ENCODE data around the gene RPL7A.
A peak's percentile ranks its signal among the peaks of the same experiment; 100 is the strongest.
"Not testable (repeated sequence)": the region's sequence is repeated elsewhere in the genome, so short reads cannot be mapped to it uniquely, and the experiment has no call there.

RPL7A gene

DNA sequence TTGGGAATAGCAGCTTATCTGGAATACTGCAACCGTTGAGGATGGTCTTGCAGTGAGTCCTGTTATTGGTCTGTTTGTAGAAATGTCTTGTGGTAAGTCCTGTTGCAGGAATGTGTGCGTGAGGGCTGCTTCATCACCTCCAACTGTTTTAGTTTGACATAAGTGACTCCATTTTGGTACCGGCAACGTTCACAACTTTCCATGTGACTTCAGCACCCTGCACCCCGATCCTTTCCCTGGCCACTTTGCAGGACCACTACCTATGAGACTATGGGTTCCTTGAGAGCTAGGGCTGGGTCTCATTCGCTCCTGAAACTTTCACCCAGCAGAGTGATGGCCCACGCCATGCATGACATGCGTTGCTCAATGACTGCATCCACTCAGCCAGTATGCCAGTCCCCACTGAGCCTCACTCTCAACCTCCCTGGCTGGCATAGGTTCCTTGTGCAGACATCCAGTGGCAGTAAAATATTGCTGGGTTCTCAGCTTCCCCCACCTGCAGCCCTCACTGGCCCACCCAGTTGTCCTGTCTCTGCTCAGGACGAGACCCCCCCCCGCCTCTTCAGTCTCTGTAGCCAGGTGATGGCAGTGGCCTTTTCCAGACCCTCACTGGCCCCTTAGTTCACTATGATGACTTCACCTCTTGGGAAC, 20.1 kb upstream of the RPL7A start:
- DNase-seq (ENCODE audit: low spot score): no peak

DNA sequence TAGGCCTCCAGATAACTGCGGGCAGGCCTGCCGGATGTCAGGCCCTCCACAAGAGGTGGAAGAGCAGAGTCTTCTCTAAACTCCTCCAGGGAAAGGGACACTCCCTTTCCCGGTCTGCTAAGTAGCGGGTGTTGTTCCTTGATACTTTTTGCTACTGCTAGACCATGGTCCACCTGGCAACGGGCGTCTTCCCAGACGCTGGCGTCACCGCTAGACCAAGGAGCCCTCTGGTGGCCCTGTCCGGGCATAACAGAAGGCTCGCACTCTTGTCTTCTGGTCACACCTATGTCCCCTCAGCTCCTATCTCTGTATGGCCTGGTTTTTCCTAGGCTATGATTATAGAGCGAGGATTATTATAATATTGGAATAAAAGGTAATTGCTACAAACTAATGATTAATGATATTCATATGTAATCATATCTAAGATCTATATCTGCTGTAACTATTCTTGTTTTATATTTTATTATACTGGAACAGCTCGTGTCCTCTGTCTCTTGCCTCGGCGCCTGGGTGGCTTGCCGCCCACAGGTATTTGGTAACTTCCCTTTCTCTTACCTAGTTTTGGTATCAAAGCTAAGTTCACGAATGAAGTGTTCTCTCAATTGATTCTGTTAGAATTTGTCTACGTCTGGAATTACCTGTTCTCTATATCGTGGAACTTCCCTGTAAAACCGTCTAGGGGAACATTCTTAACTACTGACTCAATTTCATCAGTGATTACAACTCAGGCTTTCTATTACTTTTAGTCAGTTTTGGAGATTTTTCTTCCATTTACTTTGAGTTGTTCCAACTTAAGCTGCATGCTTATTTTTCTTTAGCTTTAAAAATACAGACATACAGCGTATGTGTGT, 18.5 kb upstream of the RPL7A start:
- peak; percentile 48 for DNase-seq (ENCODE audit: low spot score)

DNA sequence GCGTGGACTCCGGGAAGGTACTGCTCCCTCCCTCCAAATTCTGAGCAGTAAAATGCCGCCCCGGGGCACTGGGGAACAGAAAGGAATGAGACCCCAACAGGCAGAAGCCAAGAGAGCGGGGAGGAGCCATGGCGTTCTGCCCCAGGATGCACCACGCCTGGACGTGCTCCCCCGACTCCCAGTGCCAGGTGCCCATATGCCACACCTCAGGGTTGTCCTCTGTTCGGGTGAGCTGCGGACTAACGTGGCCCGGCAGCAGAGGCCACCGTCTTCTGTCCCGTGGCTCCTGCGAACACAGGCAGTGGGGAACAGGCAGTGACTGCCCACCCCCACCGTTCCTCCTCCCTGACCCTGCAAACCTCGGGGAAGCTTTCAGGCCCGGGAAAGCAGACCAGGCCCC, 16.8 kb upstream of the RPL7A start:
- DNase-seq (ENCODE audit: low spot score): no peak

- DNase-seq (ENCODE audit: low spot score): no peak
Measured at GRCh38 chr9:133331641-133332380, 16.2 kb upstream of the RPL7A start.

- DNase-seq (ENCODE audit: low spot score): no peak
Measured at GRCh38 chr9:133332381-133332730, 15.7 kb upstream of the RPL7A start.

DNA sequence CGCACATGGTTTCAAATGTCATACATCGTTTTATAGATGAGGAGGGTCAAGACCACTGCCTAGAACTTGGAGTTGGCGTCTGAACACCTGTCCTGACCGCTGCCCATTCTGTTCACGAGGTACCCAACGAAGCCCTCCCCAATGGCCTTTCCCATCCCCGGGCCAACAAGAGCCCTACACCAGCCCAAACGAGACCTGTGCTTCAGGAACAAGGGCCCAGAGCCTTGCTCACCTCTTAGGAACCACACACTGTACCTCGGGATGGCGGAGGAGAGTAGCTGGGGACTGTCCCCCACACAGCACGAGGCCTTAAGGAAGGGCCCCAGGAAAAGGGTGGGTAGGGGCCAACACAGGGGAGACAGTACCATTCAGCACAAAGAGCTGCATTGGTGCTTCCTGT, 15.0 kb upstream of the RPL7A start:
- no peak for DNase-seq (ENCODE audit: low spot score)

GRCh38 chr9:133333566-133333965, 14.5 kb upstream of the RPL7A start:
- no peak for DNase-seq (ENCODE audit: low spot score)

DNA sequence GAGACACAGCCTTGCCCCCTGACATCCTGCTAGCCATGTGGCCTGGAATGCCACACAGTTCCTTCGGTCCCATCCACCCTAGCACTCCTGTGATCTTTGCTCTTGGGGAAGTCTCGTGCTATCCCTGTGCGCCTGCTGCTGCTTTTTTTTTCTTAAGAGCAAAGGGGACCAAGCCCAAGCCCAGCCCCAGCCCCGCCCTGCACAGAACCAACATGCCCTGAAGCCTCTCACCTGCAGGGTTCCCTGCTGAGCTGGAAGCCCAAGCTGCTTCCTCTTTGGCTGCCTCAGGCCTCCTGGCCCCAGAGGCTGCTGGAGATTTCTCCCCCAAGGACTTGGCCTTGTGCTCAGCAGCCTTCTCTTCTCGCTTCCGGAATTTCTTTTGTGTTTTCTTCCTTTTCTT, 13.9 kb upstream of the RPL7A start:
- no peak for DNase-seq (ENCODE audit: low spot score)

GRCh38 chr9:133334888-133335287, 13.1 kb upstream of the RPL7A start:
- DNase-seq (ENCODE audit: low spot score): not testable (repeated sequence)

- peak; percentile 89 for DNase-seq (ENCODE audit: low spot score)
Measured at GRCh38 chr9:133335924-133336811, 11.8 kb upstream of the RPL7A start, which contains the start of gene SURF6. SURF6 (minus strand) TSS chr9:133336188; CDS start chr9:133336132, 56 bp downstream.

- no peak for DNase-seq (ENCODE audit: low spot score)
Measured at GRCh38 chr9:133339641-133340040, 8.4 kb upstream of the RPL7A start.

DNA sequence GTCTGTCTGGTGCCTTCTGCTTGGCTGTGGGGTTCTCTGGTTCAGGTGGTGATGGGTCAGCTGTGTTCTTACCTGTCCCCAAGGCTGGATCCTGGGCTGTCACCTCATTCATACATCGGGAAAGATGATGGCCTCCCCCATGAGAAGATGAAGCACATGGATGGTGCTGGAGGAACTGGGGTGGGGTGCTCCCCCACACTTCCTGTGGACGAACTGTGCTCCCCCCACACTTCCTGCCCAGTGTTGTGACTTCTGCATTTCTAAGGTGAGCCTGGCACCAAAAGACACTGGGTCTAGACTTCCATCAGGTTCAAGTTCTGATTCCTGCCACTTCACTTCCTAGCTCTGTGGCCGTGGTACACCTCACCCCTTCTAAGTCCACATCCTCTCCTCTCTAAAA, 7.8 kb upstream of the RPL7A start:
- DNase-seq (ENCODE audit: low spot score): no peak

GRCh38 chr9:133340916-133341315, 7.1 kb upstream of the RPL7A start:
- DNase-seq (ENCODE audit: low spot score): no peak

GRCh38 chr9:133341369-133342068, 6.5 kb upstream of the RPL7A start:
- no peak for DNase-seq (ENCODE audit: low spot score)

GRCh38 chr9:133342069-133342406, 6.0 kb upstream of the RPL7A start:
- DNase-seq (ENCODE audit: low spot score): no peak

GRCh38 chr9:133342570-133342969, 5.4 kb upstream of the RPL7A start:
- DNase-seq (ENCODE audit: low spot score): no peak

GRCh38 chr9:133344071-133344470, 3.9 kb upstream of the RPL7A start:
- DNase-seq (ENCODE audit: low spot score): no peak

DNA sequence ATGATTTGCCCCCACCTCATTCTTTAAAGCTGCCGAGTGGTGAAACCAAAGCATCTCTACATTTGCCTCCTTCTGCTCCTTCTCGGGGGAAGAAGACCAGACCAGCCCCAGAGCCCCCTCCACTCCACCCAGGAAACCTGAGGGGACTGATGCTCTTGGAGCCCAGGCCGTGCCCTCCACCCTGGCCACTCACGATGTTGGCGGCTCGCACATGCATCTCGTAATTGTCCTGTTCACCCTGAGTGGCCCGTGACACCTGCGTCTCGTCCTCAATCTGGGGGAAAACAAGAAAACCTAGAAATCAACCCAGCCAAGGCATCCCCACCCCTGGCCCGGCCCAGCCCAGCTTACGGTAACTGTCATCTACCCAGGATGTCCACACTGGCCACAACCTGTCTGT, 3.0 kb upstream of the RPL7A start:
- DNase-seq (ENCODE audit: low spot score): no peak

DNA sequence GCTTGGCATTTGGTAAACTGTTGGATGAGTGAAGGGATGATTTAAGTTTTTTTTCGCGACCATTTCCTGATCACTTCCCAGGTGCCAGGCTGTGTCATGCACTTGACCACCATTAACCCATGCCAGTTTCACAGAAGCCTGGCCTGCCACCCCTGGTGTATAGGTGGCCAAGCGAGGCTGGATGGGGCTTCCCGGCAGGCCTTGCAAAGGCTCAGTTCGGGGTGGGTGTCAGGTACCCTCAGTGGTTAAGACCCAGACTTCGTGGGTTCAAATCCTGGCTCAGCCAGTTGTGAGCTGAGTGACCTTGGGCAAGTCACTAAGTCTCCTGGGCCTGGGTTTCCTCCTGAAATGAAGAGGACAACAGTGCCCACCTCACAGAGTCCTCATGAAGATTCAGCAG, 2.4 kb upstream of the RPL7A start:
- DNase-seq (ENCODE audit: low spot score): no peak

- no peak for DNase-seq (ENCODE audit: low spot score)
Measured at GRCh38 chr9:133346021-133346785, 1.8 kb upstream of the RPL7A start.

All from cerebellar cortex (tissue), 1 donor.